ENCODE measurements around the gene CRHR2.
A peak's percentile ranks its signal among the peaks of the same experiment; 100 is the strongest.

Gene CRHR2

DNA sequence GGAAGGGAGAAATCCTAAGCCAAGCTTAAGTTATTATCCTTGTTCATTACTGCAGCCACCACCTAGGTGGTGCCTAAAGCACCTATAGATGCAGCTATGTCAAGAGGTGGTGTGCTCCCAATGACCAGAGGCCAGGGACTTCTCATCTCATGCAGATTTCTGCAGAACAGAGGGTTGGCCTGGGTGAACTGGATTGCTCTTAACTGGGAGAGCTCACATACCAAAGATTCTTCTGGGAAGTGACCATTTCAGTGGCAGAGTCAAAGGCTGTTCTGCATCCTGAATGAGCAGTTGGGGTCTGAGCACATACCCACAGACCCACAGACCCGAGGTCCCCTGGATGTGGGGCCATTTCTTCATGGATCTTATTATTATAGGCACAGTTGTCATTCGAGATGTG, 2.1 kb upstream of the CRHR2 start:
- no peak for DNase-seq (ENCODE audit: low read depth)
- in situ Hi-C loops (cut with HindIII; ENCODE audit: low sequenced_read_pairs): no loop called here
- H3K4me3 ChIP-seq (ENCODE audit: low read depth, low read length): no peak overlapping the region
- TF ChIP-seq, protein P1, sequence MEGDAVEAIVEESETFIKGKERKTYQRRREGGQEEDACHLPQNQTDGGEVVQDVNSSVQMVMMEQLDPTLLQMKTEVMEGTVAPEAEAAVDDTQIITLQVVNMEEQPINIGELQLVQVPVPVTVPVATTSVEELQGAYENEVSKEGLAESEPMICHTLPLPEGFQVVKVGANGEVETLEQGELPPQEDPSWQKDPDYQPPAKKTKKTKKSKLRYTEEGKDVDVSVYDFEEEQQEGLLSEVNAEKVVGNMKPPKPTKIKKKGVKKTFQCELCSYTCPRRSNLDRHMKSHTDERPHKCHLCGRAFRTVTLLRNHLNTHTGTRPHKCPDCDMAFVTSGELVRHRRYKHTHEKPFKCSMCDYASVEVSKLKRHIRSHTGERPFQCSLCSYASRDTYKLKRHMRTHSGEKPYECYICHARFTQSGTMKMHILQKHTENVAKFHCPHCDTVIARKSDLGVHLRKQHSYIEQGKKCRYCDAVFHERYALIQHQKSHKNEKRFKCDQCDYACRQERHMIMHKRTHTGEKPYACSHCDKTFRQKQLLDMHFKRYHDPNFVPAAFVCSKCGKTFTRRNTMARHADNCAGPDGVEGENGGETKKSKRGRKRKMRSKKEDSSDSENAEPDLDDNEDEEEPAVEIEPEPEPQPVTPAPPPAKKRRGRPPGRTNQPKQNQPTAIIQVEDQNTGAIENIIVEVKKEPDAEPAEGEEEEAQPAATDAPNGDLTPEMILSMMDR (IDR thresholded peaks at IDR 0.05; ENCODE audit: low read depth, low read length, missing control alignments): no peak

DNA sequence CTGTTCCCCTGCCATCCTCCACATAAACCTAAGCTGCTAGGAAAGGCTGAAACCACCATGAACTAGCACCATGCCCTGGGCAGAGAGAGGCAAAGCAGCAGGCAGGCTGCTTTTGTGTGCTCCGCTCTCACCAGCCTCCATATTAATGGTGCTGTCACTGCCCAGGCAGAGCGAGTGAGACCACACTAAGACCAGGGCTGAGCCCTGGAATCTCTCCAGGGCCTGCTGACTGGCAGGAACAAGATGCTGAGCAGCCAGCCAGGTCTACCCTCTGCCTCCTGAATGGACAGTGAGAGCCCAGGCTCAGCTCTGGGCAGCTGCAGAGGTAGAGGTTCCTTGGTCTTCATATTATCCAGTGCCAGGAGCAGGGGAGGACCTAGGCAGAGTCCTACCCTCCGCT, 1.6 kb upstream of the CRHR2 start:
- TF ChIP-seq, protein P1 (IDR thresholded peaks at IDR 0.05; ENCODE audit: low read depth, low read length, missing control alignments): no peak
- no peak overlapping the region for H3K4me3 ChIP-seq (ENCODE audit: low read depth, low read length)
- in situ Hi-C loops (cut with HindIII; ENCODE audit: low sequenced_read_pairs): no loop called here
- DNase-seq (ENCODE audit: low read depth): no peak

DNA sequence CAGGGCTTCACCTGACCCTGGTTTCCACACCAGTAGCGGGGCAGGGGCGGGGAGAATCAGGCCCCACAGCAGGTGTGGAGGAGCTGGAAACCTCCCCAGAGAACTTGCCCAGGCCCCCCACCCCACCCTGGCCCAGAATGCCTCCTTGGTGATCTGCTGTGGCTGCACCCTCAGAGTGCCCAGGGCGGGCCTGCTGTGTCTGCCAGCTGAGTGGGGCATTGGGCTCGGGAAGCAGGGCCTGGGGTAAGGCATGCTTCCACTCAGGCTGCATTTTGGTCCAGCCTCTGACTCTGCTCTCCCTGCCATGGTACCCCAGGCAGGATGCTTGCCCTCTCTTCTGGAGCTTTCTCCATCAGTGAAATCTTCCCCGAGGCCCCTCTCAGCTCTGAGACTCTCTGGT, 1.1 kb upstream of the CRHR2 start:
- TF ChIP-seq, protein P1 (IDR thresholded peaks at IDR 0.05; ENCODE audit: low read depth, low read length, missing control alignments): no peak
- no peak for DNase-seq (ENCODE audit: low read depth)
- no peak overlapping the region for H3K4me3 ChIP-seq (ENCODE audit: low read depth, low read length)
- in situ Hi-C loops (cut with HindIII; ENCODE audit: low sequenced_read_pairs): no loop called here

DNA sequence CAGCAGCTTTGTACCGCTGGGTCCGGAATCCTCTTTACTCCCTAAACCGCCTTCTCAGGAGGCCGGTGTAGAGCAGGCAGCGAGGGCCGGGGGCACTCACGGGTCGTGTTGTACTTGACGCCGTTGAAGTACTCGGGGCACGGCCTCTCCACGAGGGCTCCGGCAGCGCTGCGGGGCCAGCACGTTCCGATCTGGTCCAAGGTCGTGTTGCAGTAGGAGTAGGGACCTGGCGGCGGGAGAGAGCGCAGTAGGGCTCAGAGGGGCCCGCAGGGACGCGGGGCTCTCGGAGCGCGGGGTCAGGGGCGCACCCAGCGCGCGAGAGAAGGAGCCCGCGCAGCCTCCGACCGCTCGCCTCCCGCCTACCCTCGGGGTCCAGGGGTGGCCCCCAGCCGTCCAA, 443 bp downstream of the CRHR2 start:
- in situ Hi-C loops (cut with HindIII; ENCODE audit: low sequenced_read_pairs): no loop called here
- peak overlapping the region; percentile 16 for H3K4me3 ChIP-seq (ENCODE audit: low read depth, low read length)
- TF ChIP-seq, protein P1 (IDR thresholded peaks at IDR 0.05; ENCODE audit: low read depth, low read length, missing control alignments): no peak
- no peak for DNase-seq (ENCODE audit: low read depth)

DNA sequence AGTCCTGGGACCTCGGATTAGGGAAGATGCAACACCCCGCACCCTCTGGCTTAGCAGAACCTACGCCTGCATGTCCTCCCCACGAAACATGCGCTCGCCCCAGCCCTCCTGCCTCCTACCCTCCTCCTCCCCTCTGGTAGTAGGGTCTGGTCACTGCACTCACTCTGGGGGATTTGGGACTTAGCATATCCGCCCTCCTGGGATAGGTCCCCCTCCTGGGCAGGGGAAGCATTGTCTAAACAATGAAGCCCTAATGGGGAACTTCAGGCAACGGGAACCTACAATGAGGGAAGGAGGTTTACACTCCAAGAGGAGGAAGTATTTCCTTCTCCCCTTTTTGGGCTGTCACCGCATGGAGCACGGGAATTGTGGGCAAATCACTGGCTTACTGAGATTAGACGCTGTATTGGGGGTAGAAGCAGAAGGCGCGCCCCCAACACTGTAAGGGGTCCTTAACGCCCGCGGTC, 892 bp downstream of the CRHR2 start:
- H3K4me3 ChIP-seq (ENCODE audit: low read depth, low read length): no peak overlapping the region
- in situ Hi-C loops (cut with HindIII; ENCODE audit: low sequenced_read_pairs): no loop called here
- DNase-seq (ENCODE audit: low read depth): no peak
- TF ChIP-seq, protein P1 (IDR thresholded peaks at IDR 0.05; ENCODE audit: low read depth, low read length, missing control alignments): no peak

DNA sequence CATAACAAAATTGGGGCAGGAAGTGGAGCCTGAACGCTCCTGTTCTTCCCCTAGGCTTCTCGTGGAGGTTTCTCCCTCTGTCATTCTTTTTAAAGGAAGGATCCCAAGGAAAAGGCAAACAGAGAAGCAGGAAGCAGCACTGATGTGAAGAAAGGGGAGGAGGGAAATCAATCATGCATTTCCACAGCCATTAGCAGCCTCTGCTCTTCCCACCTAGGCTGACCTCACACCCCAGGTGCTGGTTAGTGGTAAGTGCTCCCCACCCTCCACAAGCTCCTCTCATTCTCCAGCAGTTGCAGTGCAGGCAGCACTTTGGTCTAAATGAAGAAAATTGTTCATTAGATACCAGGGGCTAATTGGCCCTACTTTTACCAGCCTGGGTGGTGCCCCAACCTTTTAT, 2.6 kb downstream of the CRHR2 start:
- TF ChIP-seq, protein P1 (IDR thresholded peaks at IDR 0.05; ENCODE audit: low read depth, low read length, missing control alignments): no peak
- no peak for DNase-seq (ENCODE audit: low read depth)
- in situ Hi-C loops (cut with HindIII; ENCODE audit: low sequenced_read_pairs): no loop called here
- no peak overlapping the region for H3K4me3 ChIP-seq (ENCODE audit: low read depth, low read length)

DNA sequence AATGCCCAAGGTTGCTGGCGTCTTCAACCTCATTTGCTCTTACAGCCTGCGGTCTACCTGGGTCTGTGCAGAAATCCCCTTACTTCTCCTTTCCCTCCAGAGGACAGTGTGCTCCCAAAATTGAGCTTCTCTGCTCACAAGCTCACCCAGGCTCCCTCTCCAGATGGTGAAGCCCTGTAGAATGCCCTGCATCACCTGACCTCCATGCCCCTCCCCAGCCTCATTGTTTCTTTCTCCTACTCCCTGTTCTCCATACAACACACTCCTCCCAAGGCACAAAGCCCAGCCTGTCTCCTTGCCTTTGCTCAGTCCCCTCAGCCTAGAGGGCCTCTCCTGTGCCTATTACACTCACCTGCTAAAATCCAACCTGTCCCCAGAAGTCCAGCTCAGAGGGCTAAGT, 3.5 kb downstream of the CRHR2 start:
- no peak for DNase-seq (ENCODE audit: low read depth)
- in situ Hi-C loops (cut with HindIII; ENCODE audit: low sequenced_read_pairs): no loop called here
- no peak overlapping the region for H3K4me3 ChIP-seq (ENCODE audit: low read depth, low read length)
- TF ChIP-seq, protein P1 (IDR thresholded peaks at IDR 0.05; ENCODE audit: low read depth, low read length, missing control alignments): no peak

Measured in astrocyte of the cerebellum (primary cell).